ENCODE results near the gene MC4R.
"Not testable (repeated sequence)": the region's sequence is repeated elsewhere in the genome, so short reads cannot be mapped to it uniquely, and the experiment has no call there.

MC4R gene

GRCh38 chr18:60372596-60372995 is at the start of gene MC4R:
Gene MC4R, minus strand, starts transcription at chr18:60372775. Its CDS starts 426 bp downstream, at chr18:60372349.
- no peak for TF ChIP-seq CTCF (conservative IDR thresholded peaks at IDR 0.05)
- no peak within 1 kb of the TSS for H3K27ac ChIP-seq

- not testable (repeated sequence) for H3K27ac ChIP-seq
These were observed 49.7 kb upstream of the MC4R start for GRCh38 chr18:60422306-60422705.

GRCh38 chr18:60421356-60422118 is 49.0 kb upstream of the MC4R start:
- no peak for TF ChIP-seq CTCF (conservative IDR thresholded peaks at IDR 0.05)
- no peak overlapping the region for H3K27ac ChIP-seq

GRCh38 chr18:60417946-60418345 is 45.4 kb upstream of the MC4R start:
- TF ChIP-seq CTCF (conservative IDR thresholded peaks at IDR 0.05): no peak
- H3K27ac ChIP-seq: no peak overlapping the region

- peak; percentile 53 for TF ChIP-seq CTCF (conservative IDR thresholded peaks at IDR 0.05)
- no peak overlapping the region for H3K27ac ChIP-seq
These were observed 41.5 kb upstream of the MC4R start for GRCh38 chr18:60413944-60414547.

GRCh38 chr18:60411715-60412114 is 39.1 kb upstream of the MC4R start:
- TF ChIP-seq CTCF (conservative IDR thresholded peaks at IDR 0.05): no peak; the same call in 1 of the 2 replicates

GRCh38 chr18:60406721-60407120 is 34.1 kb upstream of the MC4R start:
- no peak overlapping the region for H3K27ac ChIP-seq
- no peak for TF ChIP-seq CTCF (conservative IDR thresholded peaks at IDR 0.05)

More at GRCh38 chr18:60411715-60412114, 39.1 kb upstream of the MC4R start:
- no peak overlapping the region for H3K27ac ChIP-seq
